ENCODE measurements around the gene GALP.
"Not testable (repeated sequence)": the region's sequence is repeated elsewhere in the genome, so short reads cannot be mapped to it uniquely, and the experiment has no call there.

GALP gene
- total RNA-seq = 0 to 0.06 (median 0) reads per million in 9 experiments

- not testable (repeated sequence) for H3K4me3 Mint-ChIP-seq; H3K36me3 Mint-ChIP-seq (ENCODE audit: insufficient read depth); DNase-seq; ATAC-seq (replicated peaks); H3K9me3 Mint-ChIP-seq; H3K27ac Mint-ChIP-seq; H3K4me1 Mint-ChIP-seq (ENCODE audit: low read depth in 2 of 2)
- H3K27me3 Mint-ChIP-seq = peaks cover 15 to 28% of the 10 kb centered on the region in 2 donors
Measured at GRCh38 chr19:56175861-56176307, at the start of gene GALP. Gene GALP (plus strand): TSS chr19:56176008. CDS start chr19:56177109, 1,101 bp downstream.

- H3K4me1 Mint-ChIP-seq (ENCODE audit: low read depth in 2 of 2) = peaks cover 0 to 2% of the 10 kb centered on the region in 2 donors
- ATAC-seq (replicated peaks) (no peak), DNase-seq (no peak)
- no peaks in the 10 kb centered on the region for H3K36me3 Mint-ChIP-seq (ENCODE audit: insufficient read depth)
- no peak overlapping the region for H3K27ac Mint-ChIP-seq
- H3K9me3 Mint-ChIP-seq = no peaks in the 10 kb centered on the region
- H3K27me3 Mint-ChIP-seq = peaks cover 5 to 9% of the 10 kb centered on the region in 2 donors
- no peak overlapping the region for H3K4me3 Mint-ChIP-seq
Measured at GRCh38 chr19:56126983-56127780, 48.6 kb upstream of the GALP start.

GRCh38 chr19:56130006-56130405, 45.8 kb upstream of the GALP start:
- no peak overlapping the region for H3K27ac Mint-ChIP-seq
- no peak overlapping the region for H3K4me3 Mint-ChIP-seq
- H3K9me3 Mint-ChIP-seq = no peaks in the 10 kb centered on the region
- H3K4me1 Mint-ChIP-seq (ENCODE audit: low read depth in 2 of 2) = no peaks in the 10 kb centered on the region
- ATAC-seq (replicated peaks) (no peak), DNase-seq (no peak)
- no peaks in the 10 kb centered on the region for H3K36me3 Mint-ChIP-seq (ENCODE audit: insufficient read depth)
- peaks cover 5 to 9% of the 10 kb centered on the region in 2 donors for H3K27me3 Mint-ChIP-seq

- Mint-ChIP-seq H3K27ac (no peak overlapping the region), H3K36me3 (ENCODE audit: insufficient read depth) (no peaks in the 10 kb centered on the region), H3K4me1 (ENCODE audit: low read depth in 2 of 2) (no peaks in the 10 kb centered on the region), H3K4me3 (no peak overlapping the region), H3K9me3 (no peaks in the 10 kb centered on the region), H3K27me3 (peaks cover 5 to 9% of the 10 kb centered on the region in 2 donors)
- DNase-seq = no peak
- no peak for ATAC-seq (replicated peaks)
Measured at GRCh38 chr19:56131651-56132050, 44.2 kb upstream of the GALP start.

- Mint-ChIP-seq H3K36me3 (ENCODE audit: insufficient read depth) (no peaks in the 10 kb centered on the region), H3K27me3 (peaks cover 5 to 9% of the 10 kb centered on the region in 2 donors), H3K27ac (no peak overlapping the region), H3K4me3 (no peak overlapping the region), H3K4me1 (ENCODE audit: low read depth in 2 of 2) (no peaks in the 10 kb centered on the region), H3K9me3 (no peaks in the 10 kb centered on the region)
- DNase-seq = no peak
- no peak for ATAC-seq (replicated peaks)
Measured at GRCh38 chr19:56132316-56132822, 43.4 kb upstream of the GALP start.

GRCh38 chr19:56133858-56134653, 41.8 kb upstream of the GALP start:
- Mint-ChIP-seq H3K27me3 (peaks cover 5 to 9% of the 10 kb centered on the region in 2 donors), H3K9me3 (no peaks in the 10 kb centered on the region), H3K36me3 (ENCODE audit: insufficient read depth) (no peaks in the 10 kb centered on the region), H3K27ac (no peak overlapping the region), H3K4me1 (ENCODE audit: low read depth in 2 of 2) (no peaks in the 10 kb centered on the region), H3K4me3 (no peak overlapping the region)
- peak; percentile 49 for ATAC-seq (replicated peaks)
- no peak for DNase-seq

- no peak for ATAC-seq (replicated peaks)
Measured at GRCh38 chr19:56134654-56134921, 41.2 kb upstream of the GALP start.

GRCh38 chr19:56136362-56136761, 39.4 kb upstream of the GALP start:
- Mint-ChIP-seq H3K4me3 (no peak overlapping the region), H3K36me3 (ENCODE audit: insufficient read depth) (peaks cover 17% of the 10 kb centered on the region), H3K27me3 (peaks cover 5 to 7% of the 10 kb centered on the region in 2 donors), H3K27ac (no peak overlapping the region), H3K9me3 (no peaks in the 10 kb centered on the region), H3K4me1 (ENCODE audit: low read depth in 2 of 2) (peaks cover 14 to 15% of the 10 kb centered on the region in 2 donors)
- DNase-seq (no peak), ATAC-seq (replicated peaks) (no peak)

More at GRCh38 chr19:56134654-56134921, 41.2 kb upstream of the GALP start:
- DNase-seq = no peak
- Mint-ChIP-seq H3K27me3 (peaks cover 5 to 9% of the 10 kb centered on the region in 2 donors), H3K9me3 (no peaks in the 10 kb centered on the region), H3K27ac (no peak overlapping the region), H3K36me3 (ENCODE audit: insufficient read depth) (peaks cover 5% of the 10 kb centered on the region), H3K4me1 (ENCODE audit: low read depth in 2 of 2) (peaks cover 0 to under 1% of the 10 kb centered on the region in 2 donors), H3K4me3 (no peak overlapping the region)

- Mint-ChIP-seq H3K4me1 (ENCODE audit: low read depth in 2 of 2) (peaks cover 19 to 20% of the 10 kb centered on the region in 2 donors), H3K36me3 (ENCODE audit: insufficient read depth) (peaks cover 17% of the 10 kb centered on the region), H3K4me3 (no peak overlapping the region), H3K9me3 (no peaks in the 10 kb centered on the region), H3K27me3 (no peaks in the 10 kb centered on the region), H3K27ac (no peak overlapping the region)
- no peak for ATAC-seq (replicated peaks)
- DNase-seq = no peak
Measured at GRCh38 chr19:56137405-56137804, 38.4 kb upstream of the GALP start.

GRCh38 chr19:56138069-56138468, 37.7 kb upstream of the GALP start:
- ATAC-seq (replicated peaks) (no peak), DNase-seq (no peak)
- H3K4me3 Mint-ChIP-seq = peak overlapping the region in 1 of 2 donors; percentile 1
- peaks cover 17% of the 10 kb centered on the region for H3K36me3 Mint-ChIP-seq (ENCODE audit: insufficient read depth)
- no peaks in the 10 kb centered on the region for H3K27me3 Mint-ChIP-seq
- peaks cover 23 to 24% of the 10 kb centered on the region in 2 donors for H3K4me1 Mint-ChIP-seq (ENCODE audit: low read depth in 2 of 2)
- no peaks in the 10 kb centered on the region for H3K9me3 Mint-ChIP-seq
- H3K27ac Mint-ChIP-seq = peak overlapping the region in 1 of 2 donors; percentile 94

GRCh38 chr19:56139847-56140582, 35.8 kb upstream of the GALP start:
- Mint-ChIP-seq H3K27ac (peak overlapping the region; percentile 91 to 94), H3K36me3 (ENCODE audit: insufficient read depth) (peaks cover 17% of the 10 kb centered on the region), H3K9me3 (no peaks in the 10 kb centered on the region), H3K4me1 (ENCODE audit: low read depth in 2 of 2) (peaks cover 26 to 31% of the 10 kb centered on the region in 2 donors), H3K4me3 (peak overlapping the region; percentile 90), H3K27me3 (no peaks in the 10 kb centered on the region)
- ATAC-seq (replicated peaks) (no peak), DNase-seq (no peak)

- peak; percentile 97 to 99 (median 98) for DNase-seq
- H3K4me3 Mint-ChIP-seq = peak within 1 kb of the TSS; percentile 90
- peaks cover 17% of the 10 kb centered on the region for H3K36me3 Mint-ChIP-seq (ENCODE audit: insufficient read depth)
- peak; percentile 87 for ATAC-seq (replicated peaks)
- H3K27ac Mint-ChIP-seq = peak within 1 kb of the TSS; percentile 91 to 94
- H3K9me3 Mint-ChIP-seq = no peaks in the 10 kb centered on the region
- H3K4me1 Mint-ChIP-seq (ENCODE audit: low read depth in 2 of 2) = peaks cover 26 to 31% of the 10 kb centered on the region in 2 donors
- no peaks in the 10 kb centered on the region for H3K27me3 Mint-ChIP-seq
Measured at GRCh38 chr19:56140583-56141416, 35.0 kb upstream of the GALP start, which contains the start of gene ZNF444. Gene ZNF444 (plus strand): TSS chr19:56141287. CDS start chr19:56146912, 5,625 bp downstream.

Data from effector memory CD8-positive, alpha-beta T cell (primary cell).